Natural killer cell (primary cell): ENCODE measurements around the gene ENO3. TPM values are rescaled to one million over a fixed set of nuclear protein-coding genes. Genes with fewer than 3 reads are reported as not detected.

Experiments used
- ATAC-seq, 3 donors: fragments of 150-1000 bp in 2 of 3; fragments of 200-7000 bp in 1 of 3; cut with Tn5 transposase; 1 replicate in 1 of 3; 2 replicates in 2 of 3; pipeline ENCODE4 v1.10.0; 2021; ENCODE audit warnings: mild to moderate bottlenecking in 2 of 3, moderate library complexity in 2 of 3
- DNase-seq, 2 donors: peaks; one replicate each; pipeline versions ENCODE4 v3.0.0 to v3.0.0-alpha.2; 2013 to 2021; ENCODE audit warnings: mixed read lengths in 1 of 2
- H3K27ac ChIP-seq: one replicate; pipeline ENCODE4 v1.5.1; 2013; ENCODE audit warnings: mild to moderate bottlenecking, low read length
- H3K27me3 ChIP-seq: one replicate; pipeline ENCODE4 v1.6.1; 2013; ENCODE audit warnings: low read length; ENCODE audit not compliant: control insufficient read depth, insufficient read depth
- H3K36me3 ChIP-seq: one replicate; pipeline ENCODE4 v1.6.1; 2013; ENCODE audit warnings: low read length; ENCODE audit not compliant: control insufficient read depth, insufficient read depth
- H3K4me1 ChIP-seq: one replicate; pipeline ENCODE4 v1.6.1; 2013; ENCODE audit warnings: low read length; ENCODE audit not compliant: control insufficient read depth, insufficient read depth
- H3K4me3 ChIP-seq: one replicate; pipeline ENCODE4 v1.5.1; 2013; ENCODE audit warnings: low read length
- H3K9me3 ChIP-seq: one replicate; pipeline ENCODE4 v1.6.1; 2013; ENCODE audit warnings: low read length; ENCODE audit not compliant: control insufficient read depth, insufficient read depth
- H3K27ac Mint-ChIP-seq, 2 donors: one replicate each; pipeline ENCODE4 v1.8.0; 2022; ENCODE audit warnings: mild to moderate bottlenecking in 2 of 2, mixed read lengths in 2 of 2, moderate library complexity in 1 of 2
- H3K27me3 Mint-ChIP-seq, 2 donors: one replicate each; pipeline ENCODE4 v1.8.0; 2022; ENCODE audit warnings: low read depth in 2 of 2, mixed read lengths in 2 of 2
- H3K36me3 Mint-ChIP-seq: one replicate; pipeline ENCODE4 v1.8.0; 2022; ENCODE audit warnings: mixed read lengths
- H3K4me1 Mint-ChIP-seq, 2 donors: one replicate each; pipeline ENCODE4 v1.8.0; 2022; ENCODE audit warnings: mixed read lengths in 2 of 2
- H3K4me3 Mint-ChIP-seq: one replicate; pipeline ENCODE4 v1.8.0; 2022; ENCODE audit warnings: mild to moderate bottlenecking, moderate library complexity, mixed read lengths
- H3K9me3 Mint-ChIP-seq, 2 donors: one replicate each; pipeline ENCODE4 v1.8.0; 2022; ENCODE audit warnings: mixed read lengths in 2 of 2
- WGBS: methylation state at CpG from one replicate; pipeline ENCODE4 v1.1.7; 2013; ENCODE audit warnings: missing lambda C conversion rate; ENCODE audit not compliant: insufficient coverage; 5-methylcytosine and 5-hydroxymethylcytosine counted together
- intact Hi-C: fragments of 100-400 bp; cut with micrococcal nuclease; formaldehyde crosslinking; loops from one replicate; pipeline ENCODE4 v1.14.2; 2022
- total RNA-seq, 4 donors: library from RNA; stranded (reverse); fragments of 120-200 nt in 1 of 4; gene quantifications; one replicate each; pipeline versions ENCODE4 v1.2.3 to v1.2.4, GENCODE V29; 2013 to 2022
- TF ChIP-seq, protein P1 (sequence below): fragments of 200-600 bp; IDR thresholded peaks from one replicate; pipeline ENCODE4 v1.8.0; 2022; ENCODE audit warnings: antibody characterized with exemption

ENO3 gene
- total RNA-seq, 3 donors from 2014 or later (not counting 1 experiment from before 2014, with no cell fraction given), result 26.1 to 28.4 (median 26.6) TPM

DNA sequence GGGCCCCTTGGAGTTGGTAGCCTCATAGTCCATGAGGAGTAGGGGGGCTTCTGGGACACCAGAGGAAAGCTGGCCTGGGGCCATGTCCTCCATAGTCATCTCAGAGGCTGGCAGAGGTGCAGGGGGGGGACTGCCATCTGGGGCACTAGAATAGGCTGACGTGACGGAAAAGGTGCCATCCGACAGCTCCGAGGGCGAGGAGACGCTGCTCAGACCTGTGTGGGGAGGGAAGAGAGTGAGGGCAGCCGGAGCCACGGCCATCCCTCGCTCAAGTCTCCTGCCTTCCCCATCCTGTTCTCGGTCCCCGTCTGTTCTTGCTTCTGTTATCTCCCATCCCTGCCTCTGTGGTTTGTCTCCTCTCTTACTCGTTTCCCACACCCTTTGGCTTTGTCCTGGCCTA is 21.4 kb downstream of the ENO3 start:
- H3K4me1 Mint-ChIP-seq, result peaks cover 0 to 14% of the 10 kb centered on the region in 2 donors
- TF ChIP-seq, protein P1, sequence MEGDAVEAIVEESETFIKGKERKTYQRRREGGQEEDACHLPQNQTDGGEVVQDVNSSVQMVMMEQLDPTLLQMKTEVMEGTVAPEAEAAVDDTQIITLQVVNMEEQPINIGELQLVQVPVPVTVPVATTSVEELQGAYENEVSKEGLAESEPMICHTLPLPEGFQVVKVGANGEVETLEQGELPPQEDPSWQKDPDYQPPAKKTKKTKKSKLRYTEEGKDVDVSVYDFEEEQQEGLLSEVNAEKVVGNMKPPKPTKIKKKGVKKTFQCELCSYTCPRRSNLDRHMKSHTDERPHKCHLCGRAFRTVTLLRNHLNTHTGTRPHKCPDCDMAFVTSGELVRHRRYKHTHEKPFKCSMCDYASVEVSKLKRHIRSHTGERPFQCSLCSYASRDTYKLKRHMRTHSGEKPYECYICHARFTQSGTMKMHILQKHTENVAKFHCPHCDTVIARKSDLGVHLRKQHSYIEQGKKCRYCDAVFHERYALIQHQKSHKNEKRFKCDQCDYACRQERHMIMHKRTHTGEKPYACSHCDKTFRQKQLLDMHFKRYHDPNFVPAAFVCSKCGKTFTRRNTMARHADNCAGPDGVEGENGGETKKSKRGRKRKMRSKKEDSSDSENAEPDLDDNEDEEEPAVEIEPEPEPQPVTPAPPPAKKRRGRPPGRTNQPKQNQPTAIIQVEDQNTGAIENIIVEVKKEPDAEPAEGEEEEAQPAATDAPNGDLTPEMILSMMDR, result no peak
- peaks cover 47% of the 10 kb centered on the region for H3K36me3 ChIP-seq
- H3K9me3 ChIP-seq, result no peaks in the 10 kb centered on the region
- no peaks in the 10 kb centered on the region for H3K36me3 Mint-ChIP-seq
- H3K4me3 Mint-ChIP-seq, result no peak overlapping the region
- no peaks in the 10 kb centered on the region for H3K27me3 ChIP-seq
- no peak overlapping the region for H3K4me3 ChIP-seq
- H3K27me3 Mint-ChIP-seq, result no peaks in the 10 kb centered on the region
- DNase-seq, result no peak
- no peak overlapping the region for H3K27ac Mint-ChIP-seq
- intact Hi-C loops, result no loop called here
- no peak overlapping the region for H3K27ac ChIP-seq
- H3K4me1 ChIP-seq, result peaks cover 21% of the 10 kb centered on the region
- WGBS, result 96% methylated on average over 12 of the region's 12 CpGs
- no peak for ATAC-seq
- no peaks in the 10 kb centered on the region for H3K9me3 Mint-ChIP-seq

DNA sequence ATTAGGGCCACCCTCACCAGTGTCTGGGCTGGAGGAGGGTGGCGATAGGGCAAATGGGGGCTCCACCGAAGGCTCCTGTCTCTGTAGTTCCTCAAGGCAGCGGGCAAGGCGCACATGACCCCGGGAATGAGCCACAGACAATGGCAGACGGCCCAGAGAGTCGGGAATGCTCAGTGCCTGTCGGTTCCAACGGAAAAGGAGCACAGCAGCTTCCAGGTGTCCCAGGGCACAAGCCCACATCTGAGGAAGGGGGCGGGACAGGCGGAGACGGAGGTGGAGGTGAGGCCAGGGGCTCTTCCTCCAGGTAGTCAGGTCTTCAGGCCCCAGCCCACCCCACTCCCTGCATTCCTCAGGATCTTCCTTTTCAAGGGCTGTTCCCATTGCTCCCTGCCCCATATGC is 21.8 kb downstream of the ENO3 start:
- H3K4me3 ChIP-seq, result no peak overlapping the region
- ATAC-seq (no peak), DNase-seq (no peak)
- H3K4me1 ChIP-seq, result peaks cover 21% of the 10 kb centered on the region
- Mint-ChIP-seq H3K4me3 (no peak overlapping the region), H3K27me3 (no peaks in the 10 kb centered on the region), H3K4me1 (peaks cover 0 to 14% of the 10 kb centered on the region in 2 donors), H3K36me3 (no peaks in the 10 kb centered on the region), H3K9me3 (no peaks in the 10 kb centered on the region), H3K27ac (peak overlapping the region in 1 of 2 donors; percentile 48)
- no peaks in the 10 kb centered on the region for H3K9me3 ChIP-seq
- intact Hi-C loops, result no loop called here
- no peak overlapping the region for H3K27ac ChIP-seq
- TF ChIP-seq, protein P1, result no peak
- H3K36me3 ChIP-seq, result peaks cover 52% of the 10 kb centered on the region
- H3K27me3 ChIP-seq, result no peaks in the 10 kb centered on the region
- 98% methylated on average over 12 of the region's 12 CpGs for WGBS

DNA sequence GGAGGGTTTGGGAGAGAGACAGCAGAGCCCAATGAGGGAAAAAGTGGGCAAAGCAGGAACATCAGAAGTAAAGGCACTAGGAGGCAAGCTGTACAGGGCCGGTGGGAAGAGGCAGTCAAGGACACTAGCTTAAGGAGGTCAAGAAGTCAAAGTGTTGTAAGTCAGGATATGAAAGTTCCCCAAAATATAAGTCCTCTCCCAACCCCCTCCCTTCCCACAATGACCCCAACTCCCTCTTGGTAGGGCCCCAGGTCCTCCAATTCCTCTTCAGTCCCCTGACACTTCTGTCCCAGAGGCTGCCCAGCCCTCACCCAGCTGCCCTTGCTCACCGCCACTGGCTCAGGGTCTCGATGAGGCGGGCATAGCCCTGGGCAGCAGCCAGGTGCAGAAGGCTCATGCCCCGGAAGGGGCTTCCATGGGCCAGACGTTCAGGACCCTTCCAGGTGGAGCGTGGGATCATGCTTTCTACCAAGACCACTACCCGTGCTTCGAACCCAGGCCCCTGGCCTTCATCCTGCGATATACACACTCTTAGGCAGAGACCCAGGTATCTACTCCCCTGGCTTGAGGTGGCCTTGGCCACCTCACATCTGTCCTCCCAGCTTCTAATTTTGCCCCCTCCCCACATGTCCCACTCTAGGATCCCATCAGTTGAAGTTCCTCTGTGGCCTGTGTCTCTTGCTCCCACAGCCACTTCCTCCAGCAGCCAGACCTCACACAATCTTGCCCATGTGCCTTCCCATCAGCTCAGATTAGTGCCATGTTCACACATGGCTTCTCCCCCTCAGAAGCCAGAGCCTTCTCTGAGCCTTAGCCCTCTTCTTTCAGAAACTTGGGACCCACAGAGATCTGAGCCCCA is 22.6 kb downstream of the ENO3 start:
- TF ChIP-seq, protein P1, result no peak
- 95% methylated on average over 10 of the region's 10 CpGs for WGBS
- Histone ChIP-seq H3K27me3 (no peaks in the 10 kb centered on the region), H3K27ac (no peak overlapping the region), H3K4me3 (no peak overlapping the region), H3K36me3 (peaks cover 59% of the 10 kb centered on the region), H3K9me3 (no peaks in the 10 kb centered on the region), H3K4me1 (peaks cover 19% of the 10 kb centered on the region)
- Mint-ChIP-seq H3K36me3 (no peaks in the 10 kb centered on the region), H3K4me3 (no peak overlapping the region), H3K4me1 (peaks cover 0 to 14% of the 10 kb centered on the region in 2 donors), H3K9me3 (no peaks in the 10 kb centered on the region), H3K27ac (peak overlapping the region in 1 of 2 donors; percentile 48), H3K27me3 (no peaks in the 10 kb centered on the region)
- no peak for DNase-seq
- ATAC-seq, result peak in 1 of 3 donors; percentile 7
- intact Hi-C loops, result no loop called here
